GM21825 (cell line): Measurements from ENCODE around the gene WEE1.
A peak's percentile ranks its signal among the peaks of the same experiment; 100 is the strongest.
"Not testable (repeated sequence)": the region's sequence is repeated elsewhere in the genome, so short reads cannot be mapped to it uniquely, and the experiment has no call there.

Source experiments
- ATAC-seq: cut with Tn5 transposase; IDR thresholded peaks from one replicate; pipeline ENCODE4 v1.9.1; 2021; ENCODE audit warnings: mild to moderate bottlenecking, moderate library complexity; ENCODE audit not compliant: unreplicated experiment

Gene WEE1

DNA sequence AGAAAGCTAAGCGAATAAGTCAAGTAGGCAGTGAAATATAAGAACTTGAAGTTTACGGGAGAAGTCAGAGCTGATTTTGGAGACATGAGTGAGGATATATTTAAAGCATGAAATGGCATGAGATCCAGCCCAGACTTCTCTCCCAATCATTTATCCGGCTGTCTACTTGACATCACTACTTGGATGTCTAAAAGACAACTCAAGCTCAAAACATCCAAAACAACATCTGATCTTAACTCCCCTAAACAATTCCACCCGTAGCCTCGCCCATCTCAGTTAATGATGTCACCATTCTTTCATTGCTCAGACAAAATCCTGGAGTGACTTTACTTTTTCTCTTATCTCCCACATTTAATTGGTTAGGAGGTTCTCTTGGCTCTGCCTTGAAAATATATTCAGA lies 44.5 kb downstream of the WEE1 start:
- ATAC-seq = no peak

DNA sequence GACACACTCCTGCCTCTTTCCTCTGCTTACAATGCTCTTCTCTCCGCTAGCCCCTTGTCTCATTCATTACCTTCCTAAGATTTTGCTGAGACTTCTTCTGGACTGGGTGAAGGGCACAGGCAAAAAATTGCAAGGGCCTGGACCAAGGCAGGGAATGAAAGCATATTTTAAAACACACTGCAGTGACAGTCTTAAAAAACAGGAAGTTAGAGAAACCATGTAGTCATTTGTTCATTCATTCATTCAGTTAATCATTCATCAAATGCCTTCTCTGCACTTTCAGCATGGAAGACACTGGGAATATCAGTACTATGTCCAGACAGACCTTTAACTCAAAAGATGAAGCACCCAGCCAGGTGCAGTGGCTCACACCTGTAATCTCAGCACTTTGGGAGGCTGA lies 45.5 kb downstream of the WEE1 start:
- ATAC-seq = no peak

DNA sequence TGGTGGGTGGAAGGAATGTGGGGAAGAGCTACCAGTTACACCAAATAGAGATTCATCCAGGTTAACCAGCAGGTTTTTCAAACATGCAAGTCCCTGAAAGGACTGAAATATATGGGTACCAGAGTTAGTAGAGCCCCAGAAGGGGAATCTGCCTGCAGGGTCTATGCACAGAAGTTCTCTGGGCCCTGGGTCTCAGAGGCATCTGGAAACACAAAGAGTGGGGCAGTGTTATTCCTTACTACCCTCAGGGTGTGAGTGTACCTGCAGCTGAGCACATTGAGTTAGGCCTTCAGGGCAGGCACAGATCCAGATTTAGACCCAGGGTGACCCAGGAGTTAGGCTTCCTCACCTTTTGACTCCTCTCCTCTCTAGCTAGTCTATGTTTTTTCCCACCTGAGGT lies 46.5 kb downstream of the WEE1 start:
- no peak for ATAC-seq

DNA sequence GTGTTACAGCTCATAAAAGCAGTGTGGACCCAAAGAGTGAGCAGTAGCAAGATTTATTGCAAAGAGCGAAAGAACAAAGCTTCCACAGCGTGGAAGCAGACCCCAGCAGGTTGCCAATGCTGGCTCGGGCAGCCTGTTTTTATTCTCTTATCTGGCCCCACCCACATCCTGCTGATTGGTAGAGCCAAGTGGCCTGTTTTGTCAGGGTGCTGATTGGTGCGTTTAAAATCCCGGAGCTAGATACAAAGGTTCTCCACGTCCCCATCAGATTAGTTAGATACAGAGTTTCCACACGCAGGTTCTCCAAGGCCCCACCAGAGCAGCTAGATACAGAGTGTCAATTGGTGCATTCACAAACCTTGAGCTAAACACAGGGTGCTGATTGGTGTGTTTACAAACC lies 48.9 kb downstream of the WEE1 start:
- not testable (repeated sequence) for ATAC-seq

DNA sequence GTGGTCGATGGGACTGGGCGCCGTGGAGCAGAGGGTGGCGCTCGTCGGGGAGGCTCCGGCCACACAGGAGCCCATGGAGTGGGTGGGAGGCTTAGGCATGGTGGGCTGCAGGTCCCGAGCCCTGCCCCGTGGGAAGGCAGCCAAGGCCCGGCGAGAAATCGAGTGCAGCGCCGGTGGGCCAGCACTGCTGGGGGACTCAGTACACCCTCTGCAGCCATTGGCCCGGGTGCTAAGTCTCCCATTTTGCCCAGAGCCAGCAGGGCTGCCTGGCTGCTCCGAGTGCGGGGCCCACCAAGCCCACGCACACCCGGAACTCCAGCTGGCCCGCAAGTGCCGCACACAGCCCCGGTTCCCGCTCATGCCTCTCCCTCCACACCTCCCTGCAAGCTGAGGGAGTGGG lies 49.6 kb downstream of the WEE1 start:
- not testable (repeated sequence) for ATAC-seq

DNA sequence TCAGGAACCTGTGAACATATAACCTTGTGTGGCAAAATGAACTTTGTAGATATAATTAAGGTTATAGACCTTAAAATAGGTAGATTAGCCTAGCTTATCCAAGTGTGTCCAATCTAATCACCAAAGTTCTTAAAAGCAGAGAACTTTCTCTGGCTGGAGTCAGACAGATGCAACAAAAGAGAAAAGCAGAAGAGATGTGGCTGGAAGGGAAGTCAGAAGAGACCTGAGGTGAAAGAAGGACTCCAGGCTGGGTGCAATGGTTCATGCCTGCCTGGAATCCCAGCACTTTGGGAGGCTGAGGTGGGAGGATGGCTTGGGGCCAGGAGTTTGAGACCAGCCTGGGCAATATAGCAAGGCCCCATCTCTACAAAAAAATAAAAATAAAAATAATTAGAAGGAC lies 51.0 kb downstream of the WEE1 start:
- no peak for ATAC-seq

DNA sequence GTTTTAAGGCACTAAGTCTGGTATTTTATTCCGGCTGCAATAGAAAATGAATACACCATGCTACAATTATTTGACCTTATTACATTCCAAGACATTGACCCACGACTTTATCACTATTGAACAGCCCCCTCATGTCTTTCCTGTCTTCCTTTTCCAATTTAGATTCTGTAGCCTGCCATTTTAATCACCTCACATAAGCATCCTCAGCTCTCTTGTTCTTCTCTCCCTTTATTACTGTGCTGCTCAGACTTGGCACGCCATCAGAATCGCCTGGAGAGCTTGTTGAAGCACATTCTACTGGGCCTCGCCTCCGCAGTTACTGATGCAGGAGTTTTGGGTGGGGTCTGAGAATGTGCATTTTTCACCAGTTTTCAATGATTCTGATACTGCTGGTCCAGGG lies 51.7 kb downstream of the WEE1 start:
- ATAC-seq = no peak

DNA sequence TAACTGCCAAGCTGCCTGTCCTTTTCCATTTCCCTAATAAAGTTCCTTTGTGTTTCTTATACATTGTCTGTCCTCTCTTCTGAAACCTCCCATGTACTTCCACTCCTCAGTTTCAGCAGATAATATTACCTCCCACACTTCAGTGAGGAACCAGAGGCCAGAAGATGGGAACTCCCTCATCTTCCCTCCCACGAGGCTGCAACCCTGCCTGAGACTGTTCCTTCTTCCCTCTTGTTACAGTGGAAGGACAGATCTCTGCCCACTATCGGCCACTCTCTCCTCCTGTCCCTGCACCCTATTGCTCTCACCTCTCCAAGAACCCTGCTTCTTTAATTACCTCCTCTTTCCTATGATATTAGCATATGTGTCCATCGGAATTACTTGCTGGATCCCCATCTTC lies 52.3 kb downstream of the WEE1 start:
- no peak for ATAC-seq

DNA sequence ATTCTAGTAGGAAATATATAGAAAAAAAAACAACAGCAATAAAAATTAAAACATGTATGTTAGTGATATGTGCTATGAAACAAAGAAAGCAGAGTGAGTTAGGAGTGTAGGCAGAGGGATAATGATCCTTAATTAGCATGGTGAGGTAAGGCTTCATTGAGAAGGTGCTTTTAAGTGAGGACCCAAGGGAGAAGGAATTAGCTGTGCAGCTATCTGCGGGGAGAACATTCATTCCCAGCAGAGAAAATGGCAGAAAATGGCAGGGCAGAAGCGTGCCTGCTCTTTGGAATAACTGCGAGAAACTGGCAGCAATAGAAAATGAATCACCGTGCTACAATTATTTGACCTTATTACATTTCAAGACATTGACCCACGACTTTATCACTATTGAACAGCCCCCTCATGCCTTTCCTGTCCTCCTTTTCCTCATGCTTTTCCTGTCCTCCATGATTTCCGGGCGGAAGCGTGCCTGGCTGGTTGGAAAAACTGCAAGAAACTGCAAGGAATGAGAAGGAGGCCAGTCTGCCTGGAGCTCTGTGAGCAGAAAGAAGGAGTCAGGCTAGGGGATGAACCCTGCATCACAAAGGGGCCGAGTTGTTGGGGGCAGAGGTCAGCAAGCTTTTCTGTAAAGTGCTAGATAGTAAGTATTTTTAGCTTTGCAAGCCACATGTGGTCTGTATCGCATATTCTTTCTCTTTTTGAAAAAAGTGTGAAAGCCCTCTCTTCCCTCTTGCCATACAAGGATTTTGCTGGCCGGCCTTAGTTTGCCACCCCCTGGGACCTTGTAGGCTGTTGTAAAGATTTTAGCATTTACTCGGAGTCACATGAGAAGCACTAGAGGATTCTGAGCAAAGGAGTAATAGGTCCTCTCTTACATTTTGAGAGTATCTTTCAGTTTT lies 53.3 kb downstream of the WEE1 start:
- no peak for ATAC-seq

DNA sequence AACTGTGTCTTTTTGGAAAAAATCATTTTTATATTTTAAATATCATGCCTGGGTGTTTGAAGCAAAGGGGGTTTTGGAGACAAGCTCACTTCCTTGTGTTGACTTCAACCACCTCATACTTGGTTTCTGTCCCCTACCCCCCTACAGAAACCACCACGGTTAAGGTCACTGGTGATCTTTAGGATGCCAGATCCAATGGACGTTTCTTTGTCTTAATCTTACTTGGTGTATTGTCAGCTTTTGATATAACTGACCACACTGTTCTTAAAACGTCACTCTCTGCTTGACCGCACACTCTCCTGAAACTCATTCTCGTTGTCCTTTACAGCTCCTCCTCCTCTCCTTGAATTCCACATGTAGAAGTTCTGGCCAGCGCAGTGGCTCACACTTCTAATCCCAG lies 55.6 kb downstream of the WEE1 start:
- ATAC-seq = peak; percentile 76

DNA sequence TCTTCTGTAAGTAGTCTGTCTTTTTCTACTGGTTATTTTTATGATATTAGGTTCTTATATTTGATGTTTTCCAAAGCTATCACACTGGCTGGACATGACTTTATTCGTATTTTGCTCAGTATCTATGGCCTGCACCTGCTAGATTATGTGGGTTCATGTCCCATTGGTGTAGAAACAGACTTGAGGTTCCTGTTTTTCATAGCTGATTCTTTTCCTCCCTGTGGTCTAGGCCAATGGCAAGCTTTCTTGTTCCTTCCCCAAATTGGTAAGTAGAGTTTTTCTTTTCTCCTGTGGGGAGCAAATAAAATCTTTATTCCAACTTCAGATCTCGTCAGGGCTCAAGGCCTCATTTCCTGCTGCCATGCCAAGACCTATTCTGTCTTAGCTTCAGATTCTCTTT lies 60.2 kb downstream of the WEE1 start:
- ATAC-seq = no peak

DNA sequence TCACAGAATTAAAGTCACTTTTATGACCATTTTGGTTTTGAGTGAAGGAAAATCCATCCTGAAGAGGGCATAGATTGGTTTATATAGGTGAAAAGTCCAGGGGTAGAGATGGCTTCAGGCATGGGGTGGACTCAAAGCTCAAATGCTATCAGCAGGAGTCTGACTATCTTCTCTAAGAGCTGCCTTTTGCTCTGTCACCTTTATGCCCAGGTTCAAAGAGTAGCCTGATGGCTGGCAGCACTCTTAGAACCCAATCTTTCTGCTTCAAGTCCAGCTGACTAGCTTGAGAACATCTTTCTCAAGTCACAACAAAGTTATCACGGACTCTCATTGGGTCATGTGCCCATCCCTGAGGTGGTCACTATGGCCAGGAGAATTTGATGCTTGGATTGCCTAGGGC lies 63.2 kb downstream of the WEE1 start:
- ATAC-seq = no peak

DNA sequence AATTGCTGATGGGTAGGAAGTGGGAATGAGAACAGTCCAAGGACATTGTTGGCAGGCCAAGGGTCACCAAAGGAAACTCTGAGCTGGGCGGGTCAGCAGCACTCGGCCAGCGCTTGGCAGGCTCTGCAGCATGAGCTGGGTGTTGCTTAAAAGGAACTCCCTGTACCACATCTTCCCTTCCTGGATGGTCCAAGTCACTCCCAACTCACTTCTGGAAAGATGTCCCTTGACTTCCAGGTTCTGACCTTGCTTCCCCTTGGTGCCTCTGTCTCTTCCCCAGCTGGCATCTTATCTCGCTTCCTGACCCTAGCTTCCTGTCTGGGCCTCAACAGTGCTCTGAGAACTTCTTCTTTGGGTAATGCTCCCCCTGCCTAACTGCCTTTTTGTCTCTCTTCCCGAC lies 65.6 kb downstream of the WEE1 start:
- no peak for ATAC-seq
